Activated CD4-positive, alpha-beta T cell treated with anti-CD3 and anti-CD28 coated beads, Interleukin-2, Interleukin-6, amounts not matched to agents 100 ng/mL and 50 ng/mL, durations not matched to agents 16 hours and 8 hours (primary cell): ENCODE measurements around the gene DDX20.
"Not testable (repeated sequence)": the region's sequence is repeated elsewhere in the genome, so short reads cannot be mapped to it uniquely, and the experiment has no call there.

Source experiments
- DNase-seq: peaks from one replicate; pipeline ENCODE4 v3.0.0-alpha.2; 2020

Gene DDX20

DNA sequence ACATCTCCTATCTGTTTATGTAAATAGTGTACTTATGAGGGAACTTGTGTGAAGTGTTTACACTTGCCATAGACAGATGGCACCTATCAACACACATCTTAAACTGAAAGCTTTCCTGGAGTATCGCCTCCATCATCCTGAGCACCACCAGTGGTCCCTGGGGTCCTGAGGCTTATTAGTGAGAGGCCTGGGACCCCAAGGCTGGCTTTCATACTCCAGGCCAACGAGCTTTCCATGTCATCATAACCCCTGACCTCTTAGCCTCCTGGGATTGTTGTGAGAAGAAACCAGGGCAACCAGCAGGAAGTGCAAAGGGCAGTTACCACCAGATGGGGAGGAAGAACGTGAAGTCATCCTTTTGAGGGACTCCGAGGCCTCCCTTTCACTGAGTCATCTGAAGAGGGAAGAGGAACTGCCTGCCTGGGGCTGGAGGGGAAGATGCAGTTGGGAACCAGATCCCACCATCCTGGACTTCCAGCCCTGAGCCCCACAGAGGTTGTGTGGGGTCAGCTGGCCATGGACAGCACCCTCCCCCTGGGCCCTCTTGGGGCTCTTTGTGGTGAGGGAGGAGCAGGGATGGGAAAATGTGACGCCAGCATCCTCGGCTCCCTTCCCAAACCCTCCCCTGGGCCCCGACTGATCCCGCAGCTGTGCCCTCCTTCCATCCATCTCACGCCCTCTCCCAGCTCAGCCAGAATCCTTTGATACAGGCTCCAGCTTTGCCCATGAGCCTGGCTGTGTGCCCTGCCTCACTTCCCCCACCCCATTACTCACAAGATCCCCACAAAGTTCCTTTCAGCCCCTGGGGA is 22.3 kb upstream of the DDX20 start:
- DNase-seq, result peak; percentile 35

DNA sequence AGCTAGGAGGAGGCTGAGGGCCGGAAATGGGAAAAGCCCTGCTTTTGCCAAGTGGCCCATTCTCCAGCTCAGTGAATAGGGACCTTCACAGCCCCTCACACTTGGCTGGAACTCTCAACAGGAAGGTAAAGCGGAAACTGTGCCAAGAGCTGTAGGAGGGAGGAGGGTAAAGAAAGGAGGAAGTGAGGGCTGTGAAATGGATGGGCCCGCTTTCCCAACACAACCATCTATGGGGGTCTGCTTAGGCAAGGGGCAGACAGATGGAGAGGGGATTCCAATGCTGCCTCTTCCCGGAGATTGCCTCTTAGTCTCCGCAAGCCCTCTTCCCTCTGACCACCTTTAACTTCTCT is 21.7 kb upstream of the DDX20 start:
- no peak for DNase-seq

DNA sequence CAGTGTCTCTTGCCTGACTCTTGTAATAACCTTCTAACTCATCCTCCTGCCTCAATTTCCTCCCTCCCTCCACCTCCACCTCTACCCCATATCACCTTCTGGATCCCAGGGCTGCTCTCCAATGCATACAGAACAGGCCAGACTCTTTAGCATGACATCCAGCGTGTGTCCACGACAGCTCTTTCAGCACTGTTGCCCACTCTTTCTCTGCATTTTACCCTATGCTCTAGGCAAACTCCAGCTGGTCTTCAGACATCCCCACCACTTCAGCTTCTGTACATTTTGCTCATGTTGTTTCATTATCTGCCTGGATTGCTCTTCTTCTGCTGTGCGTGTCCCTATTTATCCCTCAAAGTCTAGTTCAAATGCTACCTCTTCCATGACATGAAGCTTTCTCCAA is 21.3 kb upstream of the DDX20 start:
- no peak for DNase-seq

DNA sequence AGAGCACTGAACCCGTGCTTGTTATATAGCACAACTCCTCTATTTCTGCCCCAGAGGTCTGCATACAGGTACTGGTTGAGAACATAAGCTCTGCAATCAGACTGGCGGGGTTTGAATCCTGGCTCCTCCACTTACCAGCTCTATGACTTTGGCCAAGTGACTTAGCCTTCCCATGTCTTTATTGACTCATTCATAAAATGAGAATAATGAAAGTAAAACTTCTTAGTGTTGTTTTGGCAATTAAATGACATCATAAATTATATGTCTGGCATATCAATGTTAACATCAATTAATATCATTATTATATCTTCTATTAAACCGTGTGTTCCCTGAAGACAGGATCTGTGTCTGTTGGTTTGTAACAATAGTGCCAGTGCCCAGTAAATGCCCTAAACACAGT is 20.8 kb upstream of the DDX20 start:
- no peak for DNase-seq

DNA sequence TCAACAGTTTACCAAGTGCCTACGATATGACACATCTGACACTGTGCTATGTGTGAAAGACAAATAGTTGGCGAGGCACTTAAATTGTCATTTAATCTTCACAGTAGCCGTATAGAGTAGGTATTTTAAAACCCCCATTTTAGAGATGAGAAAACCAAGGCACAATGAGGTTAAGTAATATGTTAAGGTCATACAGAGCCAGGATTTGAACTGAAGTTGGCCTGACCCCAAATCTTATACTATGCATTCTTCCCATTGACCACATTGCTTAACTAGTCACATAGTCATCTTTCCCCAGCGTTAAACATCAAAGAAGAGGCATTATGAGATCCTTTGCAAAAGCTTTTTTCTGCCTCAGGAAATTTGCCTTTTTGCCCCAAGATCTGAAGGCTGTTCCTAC is 20.4 kb upstream of the DDX20 start:
- DNase-seq, result no peak

DNA sequence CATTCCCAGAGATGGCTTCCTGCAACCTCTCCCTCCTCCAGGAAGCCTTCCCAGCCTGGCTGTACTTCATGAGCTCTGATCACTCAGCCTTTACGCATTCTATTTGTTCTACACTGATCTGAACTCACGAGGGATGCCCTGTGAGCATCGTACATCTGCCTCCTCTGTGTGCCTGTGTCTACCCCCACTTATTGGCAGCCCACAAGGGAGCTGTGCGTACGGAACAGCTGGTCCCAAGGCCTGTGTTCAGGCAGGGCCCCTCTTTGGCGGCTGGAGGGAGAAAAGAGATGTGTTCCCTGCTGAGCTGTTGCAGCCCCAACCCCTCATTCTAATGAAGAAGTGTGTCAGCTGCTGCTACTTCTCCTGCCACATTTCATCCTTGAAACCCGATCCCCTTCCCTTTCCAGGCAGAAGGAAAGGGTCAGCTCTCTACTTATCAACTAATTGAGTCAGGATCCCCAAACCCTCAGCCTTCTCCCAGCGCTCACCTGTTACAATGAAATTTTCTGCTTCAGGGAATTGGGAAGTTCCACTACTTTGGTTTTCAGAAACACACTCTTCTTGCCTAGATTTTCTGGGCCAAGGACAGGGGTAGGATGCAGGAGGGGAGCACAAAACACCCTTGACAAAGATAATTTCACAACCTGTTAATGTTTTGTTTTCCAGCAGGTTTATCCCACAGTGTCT is 19.7 kb upstream of the DDX20 start:
- DNase-seq, result no peak

DNA sequence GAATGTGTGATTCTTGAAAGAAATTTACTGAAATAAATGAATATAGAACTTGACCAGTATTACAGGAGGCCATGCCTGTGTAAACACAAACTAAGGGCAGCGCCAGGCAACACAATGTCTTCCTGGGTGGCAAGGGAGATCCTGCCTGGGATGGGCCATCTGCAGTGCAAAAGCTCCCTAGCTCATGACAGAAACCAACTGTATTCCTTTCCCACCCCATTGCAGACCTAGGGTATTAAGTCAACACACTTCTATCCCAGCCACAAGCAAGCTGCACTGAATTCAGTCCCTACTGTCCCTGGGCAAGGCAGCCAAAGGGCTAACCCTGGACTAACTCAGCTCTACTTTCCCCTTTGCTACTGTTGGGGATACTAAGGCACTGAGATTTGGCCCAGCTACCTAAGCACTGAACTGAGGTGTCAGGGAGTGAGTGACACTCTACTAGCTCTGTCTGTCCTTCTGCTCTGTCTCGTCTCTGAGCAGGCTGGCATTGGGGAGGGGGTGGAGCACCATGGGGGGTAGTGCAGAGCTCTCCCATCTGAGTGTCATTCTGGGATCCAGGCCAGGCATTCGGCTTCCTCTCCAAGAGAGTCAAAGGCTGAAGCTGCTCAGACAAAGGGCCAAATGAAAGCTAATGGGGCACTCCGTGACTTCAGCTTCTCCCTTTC is 19.0 kb upstream of the DDX20 start:
- DNase-seq, result no peak

DNA sequence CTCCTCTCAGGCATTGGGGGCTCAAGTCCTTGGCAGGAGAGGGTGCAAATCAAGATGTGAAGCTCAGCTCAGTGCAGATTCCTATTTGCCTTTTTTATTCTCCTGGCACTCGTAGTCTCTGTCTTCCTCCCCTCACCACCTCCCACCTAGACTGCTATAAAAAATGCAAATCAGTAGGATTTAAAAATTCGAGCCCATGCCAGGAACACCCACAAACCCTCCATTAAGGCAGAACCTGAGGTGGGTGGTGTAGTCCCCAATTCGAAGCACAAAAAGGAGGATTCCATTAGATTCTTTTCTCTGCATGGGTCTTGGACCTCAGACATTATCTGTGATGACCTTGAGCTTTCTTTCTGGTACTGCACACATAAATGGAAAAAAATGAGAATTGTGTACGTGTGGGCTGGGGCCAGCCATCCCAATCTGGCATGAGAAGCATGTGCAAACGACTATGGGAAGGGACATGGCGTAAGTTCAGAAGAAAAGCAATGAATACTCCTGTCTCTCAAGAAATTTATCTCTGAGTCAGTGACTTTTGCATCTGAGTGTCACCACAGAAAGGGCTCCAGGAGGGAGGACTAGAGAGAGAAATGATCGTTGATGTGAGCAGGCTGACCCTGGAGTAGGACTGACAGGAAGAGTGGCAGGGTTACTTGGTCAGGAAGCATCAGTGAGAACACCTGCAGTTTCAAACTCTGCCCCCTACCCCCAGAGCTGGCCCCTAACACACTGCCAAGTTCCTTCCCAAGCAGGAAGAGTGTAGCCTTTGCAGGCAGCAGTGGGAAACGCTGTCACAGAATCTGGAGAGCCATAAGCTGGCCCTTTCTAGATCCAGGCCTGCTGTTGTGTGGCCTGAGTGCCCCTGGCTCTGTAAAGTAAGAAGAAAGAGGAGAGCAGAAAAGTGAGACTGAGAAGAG is 18.2 kb upstream of the DDX20 start:
- no peak for DNase-seq

DNA sequence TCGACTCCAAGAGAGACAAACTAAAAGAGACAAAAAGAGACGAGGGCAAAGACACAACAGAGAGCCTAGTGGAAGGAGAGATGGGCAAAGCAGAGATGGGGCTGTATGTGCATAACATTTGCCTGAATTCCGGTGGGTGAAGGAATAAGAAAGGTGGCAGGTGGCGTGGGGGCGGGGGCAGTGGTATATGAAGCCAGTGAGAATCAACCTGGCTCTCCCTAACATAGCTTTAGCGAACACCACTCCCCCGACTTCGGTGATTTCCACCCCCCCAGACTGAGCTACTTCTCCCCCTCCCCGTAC is 17.6 kb upstream of the DDX20 start:
- DNase-seq, result no peak

DNA sequence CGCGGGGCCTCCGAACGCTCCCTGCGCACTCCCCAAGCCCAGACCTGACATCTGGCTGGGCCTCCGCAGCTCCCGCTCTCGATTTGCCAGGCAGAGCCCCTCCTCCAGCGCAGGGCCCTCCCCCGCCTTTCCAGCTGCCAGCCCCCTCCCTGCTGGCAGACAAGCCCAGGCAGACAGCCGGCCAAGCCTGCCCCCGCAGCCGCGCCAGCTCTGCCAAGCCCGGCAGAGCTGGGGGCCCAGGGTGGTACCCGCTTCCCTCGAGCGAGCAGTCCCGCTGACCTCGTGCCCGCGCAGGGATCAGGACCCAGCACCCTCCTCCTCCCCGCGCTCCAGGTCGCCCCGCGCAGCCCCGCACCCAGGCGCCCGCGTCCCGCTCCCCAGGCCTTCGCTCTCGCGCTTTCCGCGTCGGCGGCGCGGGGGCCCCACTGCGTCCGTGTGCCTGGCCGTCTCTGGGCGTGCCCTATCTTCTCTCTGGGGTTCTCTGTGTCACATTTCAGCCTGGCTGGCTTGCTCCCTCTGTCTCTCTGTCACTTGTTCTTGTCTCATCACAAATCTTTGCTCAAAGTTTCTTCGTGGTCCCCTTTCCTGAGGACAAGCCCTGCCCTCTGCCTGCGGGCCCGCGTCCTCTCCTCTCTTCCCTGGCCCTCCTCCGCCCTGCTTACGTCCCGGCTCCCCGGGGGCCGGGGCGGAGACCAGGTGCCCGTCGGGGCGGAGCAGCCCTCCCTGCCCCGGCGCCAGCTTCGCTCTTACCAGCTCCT is 17.1 kb upstream of the DDX20 start:
- DNase-seq, result peak; percentile 33

DNA sequence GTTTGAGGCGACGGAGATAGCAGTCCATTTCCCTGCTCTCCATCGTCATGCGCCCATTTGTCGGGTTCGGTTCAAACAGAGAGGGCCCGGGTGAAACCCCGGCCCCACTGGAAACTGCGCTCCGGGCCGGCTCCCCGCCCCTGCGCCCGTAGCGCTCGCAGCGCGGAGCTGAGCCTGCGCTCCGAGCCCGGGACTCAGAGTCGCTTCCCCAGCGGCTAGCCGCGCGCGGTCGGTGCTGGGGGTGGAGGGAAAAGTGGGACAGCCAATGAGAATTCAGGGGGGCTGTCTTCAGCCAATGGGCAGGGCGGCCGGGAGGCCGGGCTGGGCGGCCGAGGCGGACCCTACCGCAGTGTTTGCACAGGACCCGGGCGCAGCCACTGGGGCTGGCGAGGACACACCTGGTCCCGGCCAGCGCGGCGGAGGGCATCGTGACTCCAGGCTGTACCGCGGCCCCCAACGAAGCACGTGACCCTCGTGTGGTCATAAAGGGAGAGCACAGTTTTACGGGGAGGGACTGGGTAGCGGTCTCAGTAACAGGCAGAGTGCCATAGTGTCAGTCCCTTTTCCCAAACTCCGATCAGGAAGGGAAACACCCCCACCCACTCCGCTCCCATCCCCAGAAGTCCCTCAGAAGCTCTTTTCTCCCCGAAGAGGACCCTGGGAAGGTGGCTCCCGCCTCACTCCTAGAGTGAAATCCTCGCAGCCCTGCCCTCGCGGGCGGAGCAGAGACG is 16.3 kb upstream of the DDX20 start, which contains the start of gene INKA2:
TSS of gene INKA2 (minus strand) at position 202 of the 731 bp plus-strand sequence. CDS start at position 49, 153 bp downstream.
- peak; percentile 92 for DNase-seq

DNA sequence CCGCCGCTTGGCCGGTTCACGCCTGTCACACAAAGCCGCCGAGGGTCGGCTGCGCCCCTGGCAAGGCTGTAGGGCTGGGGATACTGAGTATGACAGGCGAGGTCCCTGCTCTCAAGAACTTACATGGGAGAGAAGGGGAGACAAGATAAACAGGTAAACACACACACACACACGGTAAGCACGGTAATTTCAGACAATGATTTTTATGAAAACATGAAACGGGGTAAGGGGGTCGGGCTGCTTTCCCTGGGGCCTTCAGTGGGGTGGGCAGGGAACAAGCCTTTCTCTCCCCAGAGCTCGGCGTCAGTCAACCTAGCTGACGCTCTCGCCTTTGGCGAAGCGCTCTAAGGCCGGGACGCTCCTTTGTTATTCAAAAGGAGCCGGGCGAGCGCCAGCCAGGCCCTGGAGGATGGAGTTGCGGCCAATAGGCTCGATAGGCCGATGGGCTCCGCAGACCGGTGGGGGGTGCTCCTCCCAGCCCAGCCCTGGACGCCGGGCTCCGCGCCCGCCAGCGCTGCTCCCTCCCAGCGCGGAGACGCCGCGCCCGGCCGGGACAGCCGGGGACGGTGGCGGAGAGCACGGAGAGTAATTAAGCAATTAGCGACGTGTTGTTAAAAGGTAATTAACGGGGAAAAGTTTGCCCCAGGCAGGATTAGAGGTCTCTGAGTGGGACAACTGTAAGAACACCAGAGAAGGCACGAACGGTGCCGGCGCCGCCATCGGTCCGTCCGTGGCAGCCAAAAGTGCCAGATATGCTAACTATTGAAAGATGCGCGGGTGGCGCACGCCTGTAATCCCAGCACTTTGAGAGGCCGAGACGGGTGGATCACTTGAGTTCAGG is 15.6 kb upstream of the DDX20 start:
- no peak for DNase-seq

DNA sequence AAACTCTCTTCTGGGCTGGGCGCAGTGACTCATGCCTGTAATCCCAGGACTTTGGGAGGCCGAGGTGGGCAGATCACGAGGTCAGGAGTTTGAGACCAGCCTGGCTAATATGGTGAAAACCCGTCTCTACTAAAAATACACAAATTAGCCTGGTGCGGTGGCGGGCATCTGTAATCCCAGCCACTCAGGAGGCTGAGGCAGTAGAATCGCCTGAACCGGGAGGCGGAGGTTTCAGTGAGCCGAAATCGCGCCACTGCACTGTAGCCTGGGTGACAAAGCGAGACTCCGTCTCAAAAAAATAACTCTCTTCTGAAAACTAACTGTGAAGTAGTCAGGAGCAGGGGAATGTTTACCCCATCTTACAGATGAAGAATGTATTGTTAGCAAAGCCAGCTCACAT is 13.4 kb upstream of the DDX20 start:
- DNase-seq, result not testable (repeated sequence)

DNA sequence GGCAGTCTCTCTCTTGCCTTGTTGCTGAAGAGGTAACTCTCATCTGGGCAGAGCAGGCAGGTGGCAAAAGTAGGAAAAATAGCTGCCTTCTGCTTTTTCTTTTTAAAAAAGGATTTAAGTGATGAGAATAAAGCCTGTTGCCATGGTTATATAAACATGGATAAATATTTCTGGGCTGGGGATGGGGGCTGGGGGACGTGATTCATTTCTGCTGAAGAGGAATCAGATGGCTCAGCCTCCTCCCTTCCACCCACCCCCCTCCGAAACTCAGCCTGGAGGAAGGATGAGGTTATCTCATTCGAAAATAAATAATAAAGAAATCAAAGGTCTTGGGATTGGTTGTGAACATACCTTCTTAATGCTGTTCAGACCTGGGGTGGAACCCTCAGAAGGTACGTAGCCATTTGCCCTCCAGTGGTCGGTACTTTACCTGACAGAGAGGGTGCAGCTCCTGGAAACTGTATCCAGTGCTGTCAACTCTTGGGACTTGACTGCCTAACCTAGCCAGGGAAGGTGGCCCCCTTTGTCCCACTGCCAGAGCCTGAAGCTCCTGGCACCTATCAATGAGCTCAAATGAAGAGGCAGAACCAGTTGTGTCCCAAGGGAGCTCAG is 12.7 kb upstream of the DDX20 start:
- no peak for DNase-seq

DNA sequence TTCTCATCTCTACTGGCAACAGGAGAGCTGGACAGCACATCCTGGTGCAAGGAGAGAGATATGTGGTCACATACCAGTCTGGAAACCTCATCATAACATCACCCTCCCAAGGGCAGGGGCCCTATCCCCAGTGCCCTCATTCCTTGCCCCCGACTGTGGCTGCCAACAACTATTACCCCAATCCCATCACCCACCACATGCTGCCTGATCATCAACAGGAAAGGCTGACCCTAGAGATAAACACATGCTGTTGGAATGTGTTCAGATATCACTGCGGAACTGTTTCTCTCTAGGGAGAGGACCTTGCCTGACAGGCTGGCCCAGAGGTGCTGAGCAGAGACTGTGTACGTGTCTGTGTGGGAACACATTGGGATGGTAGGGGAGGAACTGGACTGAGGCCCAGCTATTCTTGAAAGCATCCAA is 12.0 kb upstream of the DDX20 start:
- no peak for DNase-seq

DNA sequence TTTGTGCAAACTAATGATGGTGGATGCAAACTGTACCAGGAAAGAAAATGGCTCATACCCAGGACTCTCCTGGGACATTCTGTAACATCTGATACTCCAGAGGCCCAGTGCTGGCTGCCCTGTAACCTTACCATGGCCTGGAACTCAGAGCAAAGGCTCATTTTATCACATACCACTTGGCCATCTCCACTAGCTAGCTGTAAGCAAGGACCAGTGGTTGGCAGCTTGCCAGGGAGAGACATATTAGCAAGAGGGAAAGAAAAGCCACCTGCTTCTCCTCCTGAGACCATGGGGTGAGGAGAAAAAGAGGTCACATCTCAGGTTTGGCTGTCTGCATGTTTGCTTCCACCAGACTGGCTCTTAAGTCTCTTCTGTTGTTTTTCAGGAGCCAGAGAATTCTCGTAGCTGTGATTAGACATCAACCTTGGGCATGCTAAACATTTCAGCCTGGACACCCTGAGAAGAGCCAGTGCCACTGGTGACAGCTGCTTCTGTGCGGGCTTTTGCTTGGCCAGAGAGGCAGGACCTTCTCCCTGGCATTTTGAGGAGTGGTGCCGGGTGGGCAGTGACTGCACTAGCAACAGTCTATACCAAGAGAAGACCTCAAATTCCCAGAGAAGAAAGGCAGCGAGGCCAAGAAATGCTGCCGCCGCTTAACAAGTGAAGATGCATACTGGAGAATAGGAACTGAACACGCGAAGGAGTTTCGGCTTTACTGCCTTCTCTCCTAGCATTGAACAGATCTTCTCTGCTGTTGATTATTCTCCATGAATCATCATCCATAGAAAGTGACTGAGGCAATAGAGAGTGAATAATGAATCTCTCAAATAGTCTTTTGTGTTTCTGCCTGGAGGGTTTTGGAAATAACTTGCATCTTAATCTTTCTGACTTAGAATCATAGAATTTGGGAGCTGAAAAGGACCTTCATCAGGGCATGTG is 9.8 kb upstream of the DDX20 start:
- no peak for DNase-seq

DNA sequence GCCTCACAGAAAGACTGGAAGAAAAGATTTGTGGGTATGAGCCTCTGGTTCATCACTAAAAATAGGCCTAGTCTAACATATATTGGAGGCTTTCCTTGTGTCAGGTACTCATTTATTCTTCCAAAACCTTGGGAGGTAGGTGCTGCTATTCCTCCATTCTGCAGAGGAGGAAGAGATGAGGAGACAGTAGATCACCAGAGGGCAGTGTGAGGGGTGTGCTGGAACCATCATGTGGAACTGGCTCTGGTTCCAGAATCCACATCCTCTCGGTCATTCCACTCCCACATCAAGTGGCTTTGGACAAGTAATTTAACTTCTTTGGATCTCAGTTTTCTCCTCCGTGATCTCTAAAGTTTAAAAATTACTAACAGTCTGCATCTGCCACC is 9.1 kb upstream of the DDX20 start:
- no peak for DNase-seq

DNA sequence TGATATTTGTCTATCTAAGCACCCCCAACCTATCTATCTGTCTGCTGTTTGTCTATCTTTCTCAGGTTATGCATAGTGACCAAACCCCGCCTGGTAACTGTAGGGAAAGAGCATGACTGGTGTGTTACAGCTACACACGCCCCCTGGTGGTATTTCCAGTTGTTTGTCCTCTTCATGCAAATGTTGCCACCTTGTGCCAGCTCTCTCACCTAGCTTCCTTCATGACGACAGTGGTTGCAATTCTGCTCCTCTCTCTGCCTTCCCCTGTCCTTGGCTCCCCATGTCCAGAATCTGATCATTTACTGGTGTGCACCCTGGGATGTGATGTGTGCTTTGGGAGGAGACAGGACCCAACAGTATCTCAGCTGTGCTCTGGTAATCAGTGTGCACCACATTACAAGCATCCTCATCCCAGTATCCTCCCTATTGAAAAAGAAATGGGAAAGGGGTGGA is 8.4 kb upstream of the DDX20 start:
- DNase-seq, result peak; percentile 91

DNA sequence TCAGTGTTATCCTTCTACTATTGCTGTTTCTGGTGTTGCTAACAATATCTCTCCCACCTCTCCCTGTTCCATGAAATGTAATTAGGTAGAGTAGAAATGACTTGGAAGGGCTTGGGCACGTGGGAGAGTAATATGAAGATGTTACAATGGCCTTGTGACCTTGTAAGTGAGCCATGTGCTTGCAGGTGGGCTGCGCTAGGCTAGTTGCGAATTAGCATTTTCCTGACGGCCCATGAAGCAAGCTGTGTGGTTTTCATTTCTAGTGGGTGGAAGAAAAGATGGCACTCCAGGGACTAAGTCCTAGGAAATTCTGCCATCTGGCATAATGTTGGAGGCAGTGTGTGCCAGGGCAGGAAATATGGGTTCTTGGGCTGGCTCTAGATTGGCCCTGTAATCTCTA is 7.8 kb upstream of the DDX20 start:
- DNase-seq, result no peak
